ENCODE measurements around the gene NMBR. TPM values are rescaled to one million over a fixed set of nuclear protein-coding genes. Genes with fewer than 3 reads are reported as not detected.
A peak's percentile ranks its signal among the peaks of the same experiment; 100 is the strongest.
"Not testable (repeated sequence)": the region's sequence is repeated elsewhere in the genome, so short reads cannot be mapped to it uniquely, and the experiment has no call there.

Gene NMBR
- total and polyA plus RNA-seq, 5 donors from 2014 or later, result not detected

DNA sequence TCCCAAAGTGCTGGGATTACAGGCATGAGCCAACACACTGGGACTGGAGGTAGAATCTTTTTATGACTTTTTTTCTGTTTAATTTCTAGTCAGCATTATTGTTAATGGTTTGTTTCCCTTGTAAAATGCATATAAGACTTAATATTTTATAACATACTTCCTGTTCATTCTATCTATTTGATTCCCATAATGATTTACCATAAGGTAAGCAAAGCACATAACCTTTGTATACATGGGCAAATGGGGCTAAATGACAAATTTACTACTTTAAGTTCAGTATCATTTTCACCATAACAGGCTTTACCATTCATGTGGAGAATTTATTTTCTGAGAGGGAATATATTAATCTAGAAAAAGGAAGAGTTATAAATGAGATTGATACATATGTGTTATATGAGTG lies 24.4 kb upstream of the NMBR start:
- Histone ChIP-seq H3K36me3 (ENCODE audit: control insufficient read depth, insufficient read depth, low read length) (peaks cover 80% of the 10 kb centered on the region), H3K27me3 (ENCODE audit: control insufficient read depth, insufficient read depth, low read length) (no peaks in the 10 kb centered on the region), H3K4me1 (ENCODE audit: control insufficient read depth, insufficient read depth, low read length, poor library complexity, severe bottlenecking) (no peaks in the 10 kb centered on the region), H3K27ac (ENCODE audit: insufficient read depth, low read length, poor library complexity, severe bottlenecking) (no peak overlapping the region), H3K9me3 (ENCODE audit: control insufficient read depth in 2 of 2, low read length in 2 of 2) (no peaks in the 10 kb centered on the region), H3K4me3 (ENCODE audit: low read depth, low read length) (no peak overlapping the region)
- no peak overlapping the region for H3K27ac Mint-ChIP-seq
- H3K9me3 Mint-ChIP-seq, result peaks cover 0 to 3% (median 0%) of the 10 kb centered on the region in 7 donors
- H3K4me1 Mint-ChIP-seq, result peaks cover 3 to 22% (median 7%) of the 10 kb centered on the region in 4 donors
- DNase-seq (no peak), ATAC-seq (ENCODE audit: low read depth in 2 of 2) (no peak)
- no peak overlapping the region for H3K4me3 Mint-ChIP-seq
- H3K36me3 Mint-ChIP-seq, result peaks cover 62% of the 10 kb centered on the region
- H3K27me3 Mint-ChIP-seq, result no peaks in the 10 kb centered on the region

DNA sequence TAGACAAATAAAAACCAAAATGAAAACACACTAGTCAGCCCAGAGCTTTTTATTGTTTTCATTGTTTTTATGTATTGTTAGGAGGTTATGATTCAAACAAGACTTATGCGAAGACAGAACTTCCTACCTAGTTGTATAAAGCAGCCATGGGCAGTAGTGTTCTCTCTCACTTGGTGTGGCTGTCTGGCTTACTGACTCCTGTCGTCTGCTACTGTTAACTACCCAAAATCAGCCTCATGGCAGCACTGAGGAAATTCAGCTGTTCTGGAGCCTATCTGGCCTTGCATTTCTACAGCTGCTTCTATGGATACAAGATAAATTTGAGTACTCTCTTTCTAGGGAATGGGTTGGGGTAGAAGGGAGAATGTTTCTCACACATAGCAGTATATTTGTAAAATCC lies 20.6 kb upstream of the NMBR start:
- no peak overlapping the region for H3K4me3 Mint-ChIP-seq
- no peaks in the 10 kb centered on the region for H3K27me3 Mint-ChIP-seq
- Histone ChIP-seq H3K4me1 (ENCODE audit: control insufficient read depth, insufficient read depth, low read length, poor library complexity, severe bottlenecking) (no peaks in the 10 kb centered on the region), H3K27ac (ENCODE audit: insufficient read depth, low read length, poor library complexity, severe bottlenecking) (no peak overlapping the region), H3K4me3 (ENCODE audit: low read depth, low read length) (no peak overlapping the region), H3K36me3 (ENCODE audit: control insufficient read depth, insufficient read depth, low read length) (peaks cover 52% of the 10 kb centered on the region), H3K9me3 (ENCODE audit: control insufficient read depth in 2 of 2, low read length in 2 of 2) (no peaks in the 10 kb centered on the region), H3K27me3 (ENCODE audit: control insufficient read depth, insufficient read depth, low read length) (no peaks in the 10 kb centered on the region)
- H3K36me3 Mint-ChIP-seq, result peaks cover 30% of the 10 kb centered on the region
- ATAC-seq (ENCODE audit: low read depth in 2 of 2) (no peak), DNase-seq (no peak)
- no peak overlapping the region for H3K27ac Mint-ChIP-seq
- H3K4me1 Mint-ChIP-seq, result peaks cover 21 to 31% (median 24%) of the 10 kb centered on the region in 4 donors
- no peaks in the 10 kb centered on the region for H3K9me3 Mint-ChIP-seq

GRCh38 chr6:142167071-142167470 lies 20.1 kb upstream of the NMBR start:
- Histone ChIP-seq H3K27me3 (ENCODE audit: control insufficient read depth, insufficient read depth, low read length) (no peaks in the 10 kb centered on the region), H3K27ac (ENCODE audit: insufficient read depth, low read length, poor library complexity, severe bottlenecking) (no peak overlapping the region), H3K36me3 (ENCODE audit: control insufficient read depth, insufficient read depth, low read length) (peaks cover 49% of the 10 kb centered on the region), H3K9me3 (ENCODE audit: control insufficient read depth in 2 of 2, low read length in 2 of 2) (no peaks in the 10 kb centered on the region), H3K4me1 (ENCODE audit: control insufficient read depth, insufficient read depth, low read length, poor library complexity, severe bottlenecking) (no peaks in the 10 kb centered on the region), H3K4me3 (ENCODE audit: low read depth, low read length) (no peak overlapping the region)
- Mint-ChIP-seq H3K4me3 (no peak overlapping the region), H3K9me3 (no peaks in the 10 kb centered on the region), H3K4me1 (peaks cover 25 to 35% (median 27%) of the 10 kb centered on the region in 4 donors), H3K27ac (no peak overlapping the region), H3K27me3 (no peaks in the 10 kb centered on the region), H3K36me3 (peaks cover 29% of the 10 kb centered on the region)
- no peak for DNase-seq
- no peak for ATAC-seq (ENCODE audit: low read depth in 2 of 2)

DNA sequence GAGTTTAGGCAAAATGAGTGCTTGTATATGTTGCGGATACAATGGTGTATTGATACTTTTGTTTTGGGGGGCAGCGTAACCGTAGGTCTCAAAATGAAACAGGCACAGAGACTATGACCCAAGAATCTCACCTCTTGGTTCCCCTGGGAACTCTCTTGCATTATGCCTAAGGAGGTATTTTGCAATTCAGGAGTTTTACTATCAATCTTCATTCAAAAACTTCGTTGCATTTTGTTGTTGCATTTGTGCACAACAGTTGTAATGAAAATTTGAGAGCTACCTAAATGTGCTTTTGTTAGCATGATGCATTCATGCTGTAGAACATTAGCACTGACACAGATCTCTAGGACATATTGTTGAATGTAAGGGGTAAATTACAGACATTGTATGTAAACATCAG lies 18.3 kb upstream of the NMBR start:
- Histone ChIP-seq H3K4me3 (ENCODE audit: low read depth, low read length) (no peak overlapping the region), H3K4me1 (ENCODE audit: control insufficient read depth, insufficient read depth, low read length, poor library complexity, severe bottlenecking) (no peaks in the 10 kb centered on the region), H3K27ac (ENCODE audit: insufficient read depth, low read length, poor library complexity, severe bottlenecking) (no peak overlapping the region), H3K9me3 (ENCODE audit: control insufficient read depth in 2 of 2, low read length in 2 of 2) (no peaks in the 10 kb centered on the region), H3K27me3 (ENCODE audit: control insufficient read depth, insufficient read depth, low read length) (no peaks in the 10 kb centered on the region), H3K36me3 (ENCODE audit: control insufficient read depth, insufficient read depth, low read length) (peaks cover 33% of the 10 kb centered on the region)
- DNase-seq, result no peak
- Mint-ChIP-seq H3K27me3 (no peaks in the 10 kb centered on the region), H3K4me1 (peaks cover 27 to 41% (median 39%) of the 10 kb centered on the region in 4 donors), H3K9me3 (no peaks in the 10 kb centered on the region), H3K36me3 (peaks cover 28% of the 10 kb centered on the region), H3K27ac (peak overlapping the region in 2 of 3 donors; percentile 55 to 85), H3K4me3 (no peak overlapping the region)
- no peak for ATAC-seq (ENCODE audit: low read depth in 2 of 2)

GRCh38 chr6:142162780-142163179 lies 15.9 kb upstream of the NMBR start:
- H3K36me3 ChIP-seq (ENCODE audit: control insufficient read depth, insufficient read depth, low read length), result peaks cover 17% of the 10 kb centered on the region
- Mint-ChIP-seq H3K27ac (peak overlapping the region in 1 of 3 donors; percentile 46), H3K4me3 (no peak overlapping the region), H3K9me3 (no peaks in the 10 kb centered on the region), H3K27me3 (no peaks in the 10 kb centered on the region), H3K36me3 (peaks cover 18% of the 10 kb centered on the region), H3K4me1 (peaks cover 40 to 52% (median 42%) of the 10 kb centered on the region in 4 donors)
- no peaks in the 10 kb centered on the region for H3K9me3 ChIP-seq (ENCODE audit: control insufficient read depth in 2 of 2, low read length in 2 of 2)
- no peaks in the 10 kb centered on the region for H3K27me3 ChIP-seq (ENCODE audit: control insufficient read depth, insufficient read depth, low read length)
- ATAC-seq (ENCODE audit: low read depth in 2 of 2) (no peak), DNase-seq (no peak)
- H3K4me3 ChIP-seq (ENCODE audit: low read depth, low read length), result no peak overlapping the region
- no peak overlapping the region for H3K27ac ChIP-seq (ENCODE audit: insufficient read depth, low read length, poor library complexity, severe bottlenecking)
- H3K4me1 ChIP-seq (ENCODE audit: control insufficient read depth, insufficient read depth, low read length, poor library complexity, severe bottlenecking), result no peaks in the 10 kb centered on the region

GRCh38 chr6:142156758-142157068 lies 9.8 kb upstream of the NMBR start:
- not testable (repeated sequence) for H3K4me1 ChIP-seq (ENCODE audit: control insufficient read depth, insufficient read depth, low read length, poor library complexity, severe bottlenecking); H3K36me3 Mint-ChIP-seq; H3K27me3 ChIP-seq (ENCODE audit: control insufficient read depth, insufficient read depth, low read length); H3K27ac ChIP-seq (ENCODE audit: insufficient read depth, low read length, poor library complexity, severe bottlenecking); H3K36me3 ChIP-seq (ENCODE audit: control insufficient read depth, insufficient read depth, low read length); H3K9me3 Mint-ChIP-seq; H3K9me3 ChIP-seq (ENCODE audit: control insufficient read depth in 2 of 2, low read length in 2 of 2); DNase-seq; H3K27me3 Mint-ChIP-seq; H3K4me3 ChIP-seq (ENCODE audit: low read depth, low read length); ATAC-seq (ENCODE audit: low read depth in 2 of 2)
- Mint-ChIP-seq H3K27ac (peak overlapping the region in 2 of 3 donors; percentile 13 to 51), H3K4me1 (peaks cover 48 to 71% (median 62%) of the 10 kb centered on the region in 4 donors), H3K4me3 (peak overlapping the region in 1 of 4 donors; percentile 3)

GRCh38 chr6:142155895-142156757 lies 9.2 kb upstream of the NMBR start:
- Histone ChIP-seq H3K27ac (ENCODE audit: insufficient read depth, low read length, poor library complexity, severe bottlenecking) (no peak overlapping the region), H3K4me1 (ENCODE audit: control insufficient read depth, insufficient read depth, low read length, poor library complexity, severe bottlenecking) (no peaks in the 10 kb centered on the region), H3K36me3 (ENCODE audit: control insufficient read depth, insufficient read depth, low read length) (no peaks in the 10 kb centered on the region), H3K9me3 (ENCODE audit: control insufficient read depth in 2 of 2, low read length in 2 of 2) (no peaks in the 10 kb centered on the region), H3K27me3 (ENCODE audit: control insufficient read depth, insufficient read depth, low read length) (no peaks in the 10 kb centered on the region), H3K4me3 (ENCODE audit: low read depth, low read length) (peak overlapping the region; percentile 30)
- Mint-ChIP-seq H3K36me3 (peaks cover 5% of the 10 kb centered on the region), H3K4me1 (peaks cover 49 to 75% (median 63%) of the 10 kb centered on the region in 4 donors), H3K27me3 (no peaks in the 10 kb centered on the region), H3K27ac (peak overlapping the region; percentile 13 to 51 (median 23)), H3K9me3 (no peaks in the 10 kb centered on the region), H3K4me3 (peak overlapping the region in 1 of 4 donors; percentile 3)
- ATAC-seq (ENCODE audit: low read depth in 2 of 2) (peak in 1 of 2 donors; percentile 34), DNase-seq (peak in 2 of 3 donors; percentile 32 to 34)

GRCh38 chr6:142155091-142155490 lies 8.2 kb upstream of the NMBR start:
- Mint-ChIP-seq H3K27ac (no peak overlapping the region), H3K4me3 (no peak overlapping the region), H3K27me3 (no peaks in the 10 kb centered on the region), H3K36me3 (peaks cover 11% of the 10 kb centered on the region), H3K9me3 (no peaks in the 10 kb centered on the region), H3K4me1 (peaks cover 55 to 79% (median 66%) of the 10 kb centered on the region in 4 donors)
- no peak overlapping the region for H3K4me3 ChIP-seq (ENCODE audit: low read depth, low read length)
- H3K4me1 ChIP-seq (ENCODE audit: control insufficient read depth, insufficient read depth, low read length, poor library complexity, severe bottlenecking), result no peaks in the 10 kb centered on the region
- H3K27me3 ChIP-seq (ENCODE audit: control insufficient read depth, insufficient read depth, low read length), result no peaks in the 10 kb centered on the region
- no peaks in the 10 kb centered on the region for H3K36me3 ChIP-seq (ENCODE audit: control insufficient read depth, insufficient read depth, low read length)
- H3K27ac ChIP-seq (ENCODE audit: insufficient read depth, low read length, poor library complexity, severe bottlenecking), result no peak overlapping the region
- no peak for ATAC-seq (ENCODE audit: low read depth in 2 of 2)
- no peaks in the 10 kb centered on the region for H3K9me3 ChIP-seq (ENCODE audit: control insufficient read depth in 2 of 2, low read length in 2 of 2)
- no peak for DNase-seq
